ENCODE measurements around the gene BLOC1S3.

- TF ChIP-seq CTCF (IDR thresholded peaks at IDR 0.05; ENCODE audit: low read depth, low read length) (no peak), POLR2A (IDR thresholded peaks at IDR 0.05; ENCODE audit: extremely low read depth, insufficient read length) (no peak), MAX (IDR thresholded peaks at IDR 0.05; ENCODE audit: low read depth, low read length) (no peak)
Measured at GRCh38 chr19:45133661-45134060, 44.9 kb upstream of the BLOC1S3 start.

Data from NB4 (cell line).